ENCODE results near the gene ZNF219. TPM values are rescaled to one million over a fixed set of nuclear protein-coding genes. Genes with fewer than 3 reads are reported as not detected.

Gene ZNF219
- total and polyA plus RNA-seq, 2 of the 13 experiments (the other 11 are each of a cell fraction or from before 2014, with no cell fraction given), result 34.5 to 36.6 TPM

DNA sequence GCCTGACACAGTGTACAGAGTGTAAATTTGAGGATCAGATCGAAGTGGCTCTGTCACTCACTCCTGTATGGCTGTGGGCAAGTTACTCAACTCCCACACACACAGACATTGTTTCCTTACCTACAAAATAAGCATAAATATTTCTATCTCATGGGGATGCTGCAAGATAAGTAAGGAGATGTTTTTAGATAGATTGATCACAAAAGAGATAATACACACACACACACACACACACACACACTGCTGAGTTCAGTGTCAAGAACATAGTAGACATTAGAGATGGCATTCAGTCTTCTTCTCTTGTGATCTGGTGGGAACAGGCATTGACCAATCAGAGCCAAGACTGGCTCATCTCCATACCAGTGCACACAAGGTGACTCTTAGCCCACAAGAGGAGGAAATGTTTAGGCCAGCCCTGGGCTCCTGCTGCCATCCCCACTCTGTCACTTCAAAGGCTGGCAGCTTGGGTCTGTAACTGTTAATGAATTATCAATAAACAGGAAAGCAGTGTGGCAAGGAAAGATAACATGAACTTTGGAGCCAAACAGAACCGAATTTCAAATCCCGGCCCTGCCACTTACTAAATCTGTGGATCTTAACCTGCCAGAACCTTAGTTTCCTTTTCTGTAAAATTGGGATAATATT lies 44.2 kb downstream of the ZNF219 start (continued):
- TF ChIP-seq, protein P1, sequence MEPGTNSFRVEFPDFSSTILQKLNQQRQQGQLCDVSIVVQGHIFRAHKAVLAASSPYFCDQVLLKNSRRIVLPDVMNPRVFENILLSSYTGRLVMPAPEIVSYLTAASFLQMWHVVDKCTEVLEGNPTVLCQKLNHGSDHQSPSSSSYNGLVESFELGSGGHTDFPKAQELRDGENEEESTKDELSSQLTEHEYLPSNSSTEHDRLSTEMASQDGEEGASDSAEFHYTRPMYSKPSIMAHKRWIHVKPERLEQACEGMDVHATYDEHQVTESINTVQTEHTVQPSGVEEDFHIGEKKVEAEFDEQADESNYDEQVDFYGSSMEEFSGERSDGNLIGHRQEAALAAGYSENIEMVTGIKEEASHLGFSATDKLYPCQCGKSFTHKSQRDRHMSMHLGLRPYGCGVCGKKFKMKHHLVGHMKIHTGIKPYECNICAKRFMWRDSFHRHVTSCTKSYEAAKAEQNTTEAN (CRISPR knock-in tag; conservative IDR thresholded peaks at IDR 0.05), result peak; percentile 77
- TF ChIP-seq MLLT10 (CRISPR knock-in tag; IDR thresholded peaks at IDR 0.05) (no peak), ZNF256 (CRISPR knock-in tag; conservative IDR thresholded peaks at IDR 0.05) (no peak), ZNF775 (CRISPR knock-in tag; IDR thresholded peaks at IDR 0.05; ENCODE audit: borderline replicate concordance) (0 out of 2 replicates have a peak, but pooled peaks have one; percentile 2), ZNF749 (CRISPR knock-in tag; IDR thresholded peaks at IDR 0.05; ENCODE audit: borderline replicate concordance) (no peak), SNRNP70 (IDR thresholded peaks at IDR 0.05; ENCODE audit: low read depth, low read length) (no peak), RCOR2 (CRISPR knock-in tag; IDR thresholded peaks at IDR 0.05) (peak; percentile 89), NCOA2 (CRISPR knock-in tag; IDR thresholded peaks at IDR 0.05) (peak; percentile 99), CC2D1A (CRISPR knock-in tag; IDR thresholded peaks at IDR 0.05) (no peak), PHF8 (CRISPR knock-in tag; IDR thresholded peaks at IDR 0.05) (peak; percentile 29; the same call in 1 of the 2 replicates), AHR (CRISPR knock-in tag; IDR thresholded peaks at IDR 0.05) (0 out of 2 replicates have a peak, but pooled peaks have one; percentile 45), TOPORS (CRISPR knock-in tag; IDR thresholded peaks at IDR 0.05) (no peak), TP53 (CRISPR knock-in tag; conservative IDR thresholded peaks at IDR 0.05) (no peak), ZNF883 (CRISPR knock-in tag; IDR thresholded peaks at IDR 0.05; ENCODE audit: not compliant biosample characterization) (no peak), SAFB2 (CRISPR knock-in tag; IDR thresholded peaks at IDR 0.05; ENCODE audit: borderline replicate concordance, low read depth) (no peak; the same call in 1 of the 2 replicates), SRY (CRISPR knock-in tag; IDR thresholded peaks at IDR 0.05) (no peak), DNMT3B (CRISPR knock-in tag; conservative IDR thresholded peaks at IDR 0.05) (no peak), ZEB1 (IDR thresholded peaks at IDR 0.05; ENCODE audit: insufficient replicate concordance, low read depth) (peak; percentile 74)
- TF ChIP-seq, protein P2, sequence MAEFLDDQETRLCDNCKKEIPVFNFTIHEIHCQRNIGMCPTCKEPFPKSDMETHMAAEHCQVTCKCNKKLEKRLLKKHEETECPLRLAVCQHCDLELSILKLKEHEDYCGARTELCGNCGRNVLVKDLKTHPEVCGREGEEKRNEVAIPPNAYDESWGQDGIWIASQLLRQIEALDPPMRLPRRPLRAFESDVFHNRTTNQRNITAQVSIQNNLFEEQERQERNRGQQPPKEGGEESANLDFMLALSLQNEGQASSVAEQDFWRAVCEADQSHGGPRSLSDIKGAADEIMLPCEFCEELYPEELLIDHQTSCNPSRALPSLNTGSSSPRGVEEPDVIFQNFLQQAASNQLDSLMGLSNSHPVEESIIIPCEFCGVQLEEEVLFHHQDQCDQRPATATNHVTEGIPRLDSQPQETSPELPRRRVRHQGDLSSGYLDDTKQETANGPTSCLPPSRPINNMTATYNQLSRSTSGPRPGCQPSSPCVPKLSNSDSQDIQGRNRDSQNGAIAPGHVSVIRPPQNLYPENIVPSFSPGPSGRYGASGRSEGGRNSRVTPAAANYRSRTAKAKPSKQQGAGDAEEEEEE (CRISPR knock-in tag; IDR thresholded peaks at IDR 0.05; ENCODE audit: borderline replicate concordance), result no peak
- TF ChIP-seq, protein P3, sequence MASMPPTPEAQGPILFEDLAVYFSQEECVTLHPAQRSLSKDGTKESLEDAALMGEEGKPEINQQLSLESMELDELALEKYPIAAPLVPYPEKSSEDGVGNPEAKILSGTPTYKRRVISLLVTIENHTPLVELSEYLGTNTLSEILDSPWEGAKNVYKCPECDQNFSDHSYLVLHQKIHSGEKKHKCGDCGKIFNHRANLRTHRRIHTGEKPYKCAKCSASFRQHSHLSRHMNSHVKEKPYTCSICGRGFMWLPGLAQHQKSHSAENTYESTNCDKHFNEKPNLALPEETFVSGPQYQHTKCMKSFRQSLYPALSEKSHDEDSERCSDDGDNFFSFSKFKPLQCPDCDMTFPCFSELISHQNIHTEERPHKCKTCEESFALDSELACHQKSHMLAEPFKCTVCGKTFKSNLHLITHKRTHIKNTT (CRISPR knock-in tag; IDR thresholded peaks at IDR 0.05), result no peak
- TF ChIP-seq, protein P4, sequence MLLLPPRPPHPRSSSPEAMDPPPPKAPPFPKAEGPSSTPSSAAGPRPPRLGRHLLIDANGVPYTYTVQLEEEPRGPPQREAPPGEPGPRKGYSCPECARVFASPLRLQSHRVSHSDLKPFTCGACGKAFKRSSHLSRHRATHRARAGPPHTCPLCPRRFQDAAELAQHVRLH (CRISPR knock-in tag; IDR thresholded peaks at IDR 0.05; ENCODE audit: borderline replicate concordance, low read depth), result peak; percentile 92; the same call in 1 of the 2 replicates
- TF ChIP-seq, protein P5, sequence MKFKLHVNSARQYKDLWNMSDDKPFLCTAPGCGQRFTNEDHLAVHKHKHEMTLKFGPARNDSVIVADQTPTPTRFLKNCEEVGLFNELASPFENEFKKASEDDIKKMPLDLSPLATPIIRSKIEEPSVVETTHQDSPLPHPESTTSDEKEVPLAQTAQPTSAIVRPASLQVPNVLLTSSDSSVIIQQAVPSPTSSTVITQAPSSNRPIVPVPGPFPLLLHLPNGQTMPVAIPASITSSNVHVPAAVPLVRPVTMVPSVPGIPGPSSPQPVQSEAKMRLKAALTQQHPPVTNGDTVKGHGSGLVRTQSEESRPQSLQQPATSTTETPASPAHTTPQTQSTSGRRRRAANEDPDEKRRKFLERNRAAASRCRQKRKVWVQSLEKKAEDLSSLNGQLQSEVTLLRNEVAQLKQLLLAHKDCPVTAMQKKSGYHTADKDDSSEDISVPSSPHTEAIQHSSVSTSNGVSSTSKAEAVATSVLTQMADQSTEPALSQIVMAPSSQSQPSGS (CRISPR knock-in tag; IDR thresholded peaks at IDR 0.05), result peak; percentile 65
- TF ChIP-seq, protein P6, sequence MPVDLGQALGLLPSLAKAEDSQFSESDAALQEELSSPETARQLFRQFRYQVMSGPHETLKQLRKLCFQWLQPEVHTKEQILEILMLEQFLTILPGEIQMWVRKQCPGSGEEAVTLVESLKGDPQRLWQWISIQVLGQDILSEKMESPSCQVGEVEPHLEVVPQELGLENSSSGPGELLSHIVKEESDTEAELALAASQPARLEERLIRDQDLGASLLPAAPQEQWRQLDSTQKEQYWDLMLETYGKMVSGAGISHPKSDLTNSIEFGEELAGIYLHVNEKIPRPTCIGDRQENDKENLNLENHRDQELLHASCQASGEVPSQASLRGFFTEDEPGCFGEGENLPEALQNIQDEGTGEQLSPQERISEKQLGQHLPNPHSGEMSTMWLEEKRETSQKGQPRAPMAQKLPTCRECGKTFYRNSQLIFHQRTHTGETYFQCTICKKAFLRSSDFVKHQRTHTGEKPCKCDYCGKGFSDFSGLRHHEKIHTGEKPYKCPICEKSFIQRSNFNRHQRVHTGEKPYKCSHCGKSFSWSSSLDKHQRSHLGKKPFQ (CRISPR knock-in tag; IDR thresholded peaks at IDR 0.05; ENCODE audit: insufficient replicate concordance), result peak; percentile 95

Measured in HepG2 (cell line).